ENCODE measurements around the gene DLK2.
"Not testable (repeated sequence)": the region's sequence is repeated elsewhere in the genome, so short reads cannot be mapped to it uniquely, and the experiment has no call there.

The DLK2 gene

DNA sequence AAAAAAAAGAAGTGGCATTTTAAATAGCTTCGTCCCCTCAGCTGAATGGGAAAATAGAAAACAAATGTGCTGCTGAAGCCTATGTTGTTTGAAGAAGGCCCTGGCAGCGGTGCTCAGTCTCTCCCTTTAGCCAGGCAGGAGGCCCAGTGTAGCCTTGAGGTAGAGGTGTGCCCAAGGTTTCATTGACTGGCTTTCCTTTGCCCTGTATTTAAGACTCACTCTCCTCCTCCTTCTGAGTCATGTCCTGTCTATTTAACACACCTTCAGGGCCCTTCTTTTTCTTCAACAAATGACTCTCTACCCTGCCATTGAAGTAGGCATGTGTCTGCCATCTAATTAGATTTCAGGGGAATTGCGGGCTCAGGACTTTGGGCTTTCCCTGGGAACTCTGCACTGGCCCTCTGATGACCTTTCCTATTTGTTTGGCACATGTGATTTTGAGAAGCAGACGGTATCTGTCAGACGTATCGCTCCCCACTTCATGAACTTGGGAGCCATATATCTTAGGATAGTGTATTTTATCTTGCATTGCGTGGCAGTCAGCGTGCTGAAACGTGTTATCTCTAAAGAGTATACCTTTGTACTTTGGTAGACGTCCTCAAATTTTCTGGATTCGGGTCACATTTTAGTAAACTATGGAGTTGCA, 26.4 kb upstream of the DLK2 start:
- DNase-seq (ENCODE audit: low read depth in 2 of 2, low spot score in 1 of 2) = no peak

DNA sequence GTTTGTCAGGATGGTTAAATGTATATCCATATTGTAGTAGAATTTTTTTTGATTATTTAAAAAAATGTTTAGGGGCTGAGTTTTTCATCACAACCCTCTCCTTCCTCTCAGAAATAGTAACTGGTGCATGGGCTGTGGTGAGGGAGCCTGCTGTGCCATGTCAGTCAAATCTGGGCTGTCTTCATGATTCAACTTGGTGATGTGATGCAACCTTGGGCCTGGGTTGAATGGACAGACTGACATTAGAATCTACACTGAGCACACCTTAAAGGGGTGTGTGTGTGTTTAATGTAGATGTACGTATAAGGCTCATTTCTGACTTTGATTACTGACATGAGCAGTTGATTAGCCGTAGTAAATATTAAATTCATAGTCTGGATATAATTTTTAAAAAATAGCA, 25.7 kb upstream of the DLK2 start:
- no peak for DNase-seq (ENCODE audit: low read depth in 2 of 2, low spot score in 1 of 2)

DNA sequence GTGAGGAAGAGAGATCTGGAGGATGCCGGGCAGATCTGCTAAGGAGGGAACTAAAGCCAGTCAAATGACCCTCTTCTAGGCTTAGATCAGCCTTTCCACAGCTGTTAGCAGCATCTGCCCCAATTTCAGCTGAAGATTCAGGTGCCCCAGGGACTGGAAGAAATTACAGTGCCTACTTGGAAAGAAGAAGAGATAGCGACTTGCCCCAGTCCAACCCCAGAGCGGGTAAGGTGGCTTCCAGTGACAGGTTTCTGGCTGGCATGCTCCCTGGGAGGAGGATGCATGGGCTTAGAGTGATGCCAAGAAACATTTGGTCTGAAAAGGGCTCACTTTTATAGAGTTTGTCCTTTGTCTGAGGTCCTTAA, 22.6 kb upstream of the DLK2 start:
- DNase-seq (ENCODE audit: low read depth in 2 of 2, low spot score in 1 of 2) = no peak

DNA sequence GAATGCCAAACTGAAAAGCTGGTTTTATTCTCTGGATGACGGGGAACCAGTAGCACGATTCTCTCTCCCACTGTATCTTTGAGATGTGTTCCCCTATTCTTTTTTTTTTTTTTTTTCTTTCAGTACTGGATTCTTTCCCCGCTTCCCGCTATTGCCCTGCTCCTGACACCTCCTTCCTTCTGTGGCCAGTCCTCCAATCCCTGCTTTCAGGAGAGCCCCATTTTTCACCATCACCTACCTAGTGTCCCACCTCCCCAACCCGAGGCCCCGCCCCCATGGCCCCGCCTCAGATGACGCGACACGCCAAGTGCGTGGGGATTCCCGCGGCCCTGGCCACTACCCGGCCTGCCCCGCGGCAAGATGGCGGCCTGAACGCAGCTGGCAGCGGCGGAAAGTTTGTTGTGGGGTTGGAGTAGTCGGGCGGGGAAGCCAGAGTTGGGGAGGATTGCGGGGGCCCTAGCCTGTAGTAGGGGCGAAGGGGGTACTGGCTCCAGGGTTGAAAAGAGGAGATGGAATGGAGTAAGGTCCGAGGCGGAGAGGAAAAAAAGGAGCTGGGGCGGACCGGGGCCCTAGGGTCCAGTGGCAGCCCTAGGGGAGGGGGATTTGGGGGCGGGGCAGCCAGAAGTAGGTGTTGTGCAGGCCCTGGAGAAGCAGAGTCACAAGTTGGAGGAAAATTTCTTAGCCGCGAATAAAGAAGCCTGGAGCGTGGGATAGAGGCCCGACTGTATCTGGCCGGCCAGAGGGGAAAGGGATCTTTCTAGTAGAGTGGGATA, 22.1 kb upstream of the DLK2 start, which contains the start of gene TJAP1:
Gene TJAP1, plus strand, starts transcription at position 336 of the 773 bp plus-strand sequence. CDS start 21,432 bp downstream, outside the sequence.
- peak; percentile 96 to 98 for DNase-seq (ENCODE audit: low read depth in 2 of 2, low spot score in 1 of 2)

DNA sequence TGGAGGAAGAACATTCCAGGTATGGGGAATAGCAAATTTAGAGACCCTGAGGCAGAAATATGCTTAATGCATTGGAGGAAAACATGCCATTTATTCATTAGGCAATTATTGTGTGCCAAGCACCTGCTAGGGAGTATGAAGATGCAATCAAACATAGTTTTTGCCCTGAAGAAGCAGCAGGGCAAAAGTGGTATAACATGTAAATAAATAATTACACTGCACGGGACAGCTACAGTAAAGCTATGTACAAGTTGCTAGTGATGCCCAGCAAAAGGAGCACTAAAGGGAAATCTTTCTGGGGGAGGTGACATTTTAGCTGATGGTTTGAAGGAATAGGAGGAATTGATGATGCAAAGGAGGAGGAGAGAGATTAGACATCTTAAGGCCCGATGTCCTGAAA, 21.4 kb upstream of the DLK2 start:
- no peak for DNase-seq (ENCODE audit: low read depth in 2 of 2, low spot score in 1 of 2)

DNA sequence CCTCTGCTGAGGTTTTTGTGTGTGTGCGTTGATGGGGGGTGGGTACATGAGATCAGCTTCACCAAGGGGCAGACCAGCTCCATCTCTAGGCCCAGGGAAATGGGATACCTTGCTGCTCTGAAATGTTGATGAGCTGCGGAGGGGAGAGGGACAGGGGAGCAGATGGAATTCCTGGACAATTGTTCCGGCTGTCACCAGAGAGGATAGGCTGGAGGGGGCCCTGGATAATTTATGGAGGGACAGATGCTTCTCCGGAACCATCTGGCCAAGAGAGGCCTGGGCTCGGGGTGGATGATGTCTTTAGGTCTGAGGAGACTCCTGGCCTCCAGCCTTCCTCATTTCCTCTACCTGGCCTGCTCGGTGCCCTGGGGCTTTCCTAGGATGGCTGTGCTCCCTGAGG, 20.2 kb upstream of the DLK2 start:
- DNase-seq (ENCODE audit: low read depth in 2 of 2, low spot score in 1 of 2) = no peak

DNA sequence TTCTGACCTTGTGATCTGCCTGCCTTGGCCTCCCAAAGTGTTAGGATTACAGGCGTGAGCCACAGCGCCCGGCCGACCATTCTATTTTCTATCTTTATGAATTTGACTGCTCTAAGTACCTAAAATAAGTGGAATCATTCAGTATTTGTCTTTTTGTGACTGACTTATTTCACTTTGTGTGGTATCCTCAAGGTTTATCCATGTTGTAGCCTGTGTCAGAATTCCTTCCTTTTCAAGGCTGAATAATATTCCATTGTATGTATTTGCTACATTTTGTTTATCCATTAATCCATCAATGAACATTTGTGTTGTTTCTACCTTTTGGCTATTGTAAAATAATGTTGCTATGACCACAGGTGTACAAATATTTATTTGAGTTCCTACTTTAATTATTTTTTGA, 17.2 kb upstream of the DLK2 start:
- DNase-seq (ENCODE audit: low read depth in 2 of 2, low spot score in 1 of 2) = no peak

DNA sequence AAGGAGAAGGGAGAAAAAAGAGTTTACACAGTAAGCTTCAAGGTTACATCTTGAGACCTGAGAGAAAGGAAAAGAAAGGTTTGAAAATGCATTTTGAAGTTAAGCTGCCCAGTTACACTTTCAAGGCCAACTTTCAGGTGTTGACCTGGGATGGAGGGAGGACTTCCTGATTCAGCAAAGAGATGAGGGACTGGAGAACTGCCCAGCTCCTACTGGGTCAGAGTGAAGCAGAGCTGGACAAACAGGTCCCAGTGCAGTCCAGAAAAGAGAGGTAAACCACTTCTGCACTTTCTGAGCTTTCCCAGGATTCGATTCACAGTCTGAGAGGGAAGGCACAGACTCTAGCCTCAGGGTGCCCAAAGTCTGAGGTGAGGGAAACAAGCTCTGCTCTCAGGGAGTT, 16.1 kb upstream of the DLK2 start:
- no peak for DNase-seq (ENCODE audit: low read depth in 2 of 2, low spot score in 1 of 2)

DNA sequence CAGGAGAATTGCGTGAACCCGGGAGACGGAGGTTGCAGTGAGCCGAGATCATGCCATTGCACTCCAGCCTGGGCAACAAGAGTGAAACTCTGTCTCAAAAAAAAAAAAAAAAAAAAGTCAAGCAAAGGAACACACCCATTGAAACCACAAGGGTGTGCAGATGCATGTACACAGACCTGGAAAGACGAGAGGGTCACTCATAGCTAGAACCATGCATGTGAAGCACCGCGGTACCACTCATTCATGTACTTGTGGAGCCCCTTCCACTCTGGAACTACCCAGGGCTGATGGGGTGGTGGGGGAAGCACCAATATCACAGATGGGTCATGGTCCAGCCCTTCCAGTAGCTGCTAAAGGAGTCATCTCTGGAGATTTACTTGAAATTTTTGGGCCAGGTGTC, 14.6 kb upstream of the DLK2 start:
- no peak for DNase-seq (ENCODE audit: low read depth in 2 of 2, low spot score in 1 of 2)

DNA sequence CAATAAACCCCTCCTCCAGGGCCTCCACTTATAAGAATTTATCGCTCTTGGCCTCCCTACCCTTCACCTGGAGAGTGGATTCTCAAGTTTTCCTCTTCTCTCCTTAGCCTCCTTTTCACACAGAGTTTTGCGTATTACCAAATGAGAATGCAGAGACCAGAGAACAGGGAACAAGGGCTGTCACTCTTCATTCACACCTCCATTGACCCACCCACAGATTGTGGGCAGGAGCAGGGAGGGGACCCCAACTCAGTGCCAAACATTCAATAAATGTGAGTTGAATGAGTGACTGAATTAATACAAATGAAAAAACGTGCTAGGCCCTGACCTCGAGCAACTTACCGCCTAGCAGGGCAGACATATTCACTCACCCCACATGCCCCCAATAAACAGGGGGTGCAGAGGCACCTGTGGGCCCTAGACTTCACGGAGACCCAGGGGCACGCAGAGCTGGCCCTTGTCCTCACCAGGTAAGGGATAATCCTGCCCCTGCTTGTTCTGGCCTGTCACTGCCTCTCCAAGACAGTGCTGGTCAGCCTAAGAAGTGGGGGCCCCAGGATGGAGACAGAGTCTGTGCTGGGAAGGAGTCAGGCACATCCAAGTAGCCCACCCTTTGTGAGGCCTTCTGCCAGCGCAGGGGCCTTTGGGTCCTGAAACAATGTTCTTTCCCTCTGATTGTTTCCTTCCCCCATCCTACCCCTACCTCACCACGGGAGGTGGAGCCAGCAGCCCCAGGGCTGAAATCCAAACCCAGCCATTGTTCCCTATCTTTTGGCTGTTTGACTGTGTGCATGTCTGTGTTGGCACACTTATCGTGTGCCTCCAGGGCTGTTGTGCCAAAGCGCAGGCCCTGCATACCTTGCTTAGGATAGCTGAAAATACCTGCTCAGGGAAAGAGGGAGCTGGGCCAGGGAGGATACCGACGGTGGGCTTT, 13.7 kb upstream of the DLK2 start:
- no peak for DNase-seq (ENCODE audit: low read depth in 2 of 2, low spot score in 1 of 2)

DNA sequence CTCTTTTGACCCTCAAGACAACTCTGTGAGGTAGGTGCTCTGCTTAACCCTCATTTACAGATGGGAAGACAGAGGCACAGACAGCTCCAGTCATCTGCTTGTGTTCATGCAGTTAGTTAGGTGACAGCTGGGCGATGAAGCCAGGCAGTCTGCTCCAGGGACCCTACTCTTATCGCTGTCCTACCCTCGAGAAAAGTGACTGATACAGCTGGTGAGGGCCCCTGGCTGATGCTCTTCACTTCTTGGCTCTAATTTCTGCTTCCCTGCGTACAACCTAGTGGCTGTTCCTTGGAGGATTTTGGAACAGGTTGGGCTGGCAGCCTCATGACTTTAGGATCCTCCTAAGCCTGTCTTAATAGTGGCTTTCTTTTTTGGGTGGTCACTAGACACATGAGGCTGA, 12.9 kb upstream of the DLK2 start:
- no peak for DNase-seq (ENCODE audit: low read depth in 2 of 2, low spot score in 1 of 2)

DNA sequence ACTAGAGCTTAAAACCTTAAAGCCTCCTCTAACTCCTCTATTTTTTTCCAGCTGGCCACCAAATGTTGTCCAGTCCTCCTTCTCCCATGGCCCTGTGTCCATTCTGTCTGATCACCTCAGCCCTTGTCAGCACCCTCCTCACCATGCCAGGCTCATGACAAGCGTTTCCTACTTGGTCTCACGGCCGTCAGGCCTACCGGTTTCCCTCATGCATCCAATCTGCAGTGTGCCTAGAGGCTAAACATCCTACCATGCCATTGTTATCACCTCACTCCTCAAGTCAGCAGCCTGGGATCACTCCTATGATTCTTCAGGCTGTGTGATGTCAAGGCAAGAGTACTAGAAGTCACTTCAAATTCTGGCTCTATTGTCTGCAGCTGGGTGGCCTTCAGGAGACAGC, 12.4 kb upstream of the DLK2 start:
- no peak for DNase-seq (ENCODE audit: low read depth in 2 of 2, low spot score in 1 of 2)

DNA sequence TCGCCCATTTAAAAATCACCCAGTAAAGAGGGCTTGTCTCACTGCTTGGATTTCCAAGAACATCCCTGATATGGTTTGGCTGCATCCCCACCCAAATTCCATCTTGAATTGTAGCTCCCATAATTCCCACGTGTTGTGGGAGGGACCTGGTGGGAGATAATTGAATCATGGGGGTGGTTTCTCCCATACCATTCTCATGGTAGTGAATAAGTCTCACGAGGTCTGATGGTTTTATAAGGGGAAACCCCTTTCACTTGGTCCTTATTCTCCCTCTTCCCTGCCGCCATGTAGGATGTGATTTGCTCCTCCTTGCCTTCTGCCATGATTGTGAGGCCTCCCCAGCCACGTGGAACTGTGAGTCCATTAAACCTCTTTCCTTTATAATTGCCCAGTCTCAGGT, 11.9 kb upstream of the DLK2 start:
- not testable (repeated sequence) for DNase-seq (ENCODE audit: low read depth in 2 of 2, low spot score in 1 of 2)

DNA sequence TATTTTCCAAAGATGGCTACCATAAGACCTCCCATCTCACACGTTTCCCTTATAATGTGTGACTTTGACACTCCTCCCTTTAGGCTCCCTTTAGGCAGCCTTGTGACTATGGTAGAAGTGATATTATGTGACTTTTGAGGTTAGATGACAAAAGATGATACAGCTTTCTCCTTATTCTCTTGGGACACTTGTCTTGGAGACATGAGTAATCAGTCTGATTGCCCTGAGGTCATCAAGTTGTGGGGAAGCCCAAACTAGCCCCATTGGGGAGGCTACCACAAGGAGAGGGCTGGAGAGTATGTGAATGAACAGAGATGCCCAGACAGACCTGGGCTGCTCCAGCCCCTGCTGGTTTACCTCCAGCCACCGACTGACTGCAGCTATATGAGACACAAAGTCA, 10.6 kb upstream of the DLK2 start:
- DNase-seq (ENCODE audit: low read depth in 2 of 2, low spot score in 1 of 2) = no peak

DNA sequence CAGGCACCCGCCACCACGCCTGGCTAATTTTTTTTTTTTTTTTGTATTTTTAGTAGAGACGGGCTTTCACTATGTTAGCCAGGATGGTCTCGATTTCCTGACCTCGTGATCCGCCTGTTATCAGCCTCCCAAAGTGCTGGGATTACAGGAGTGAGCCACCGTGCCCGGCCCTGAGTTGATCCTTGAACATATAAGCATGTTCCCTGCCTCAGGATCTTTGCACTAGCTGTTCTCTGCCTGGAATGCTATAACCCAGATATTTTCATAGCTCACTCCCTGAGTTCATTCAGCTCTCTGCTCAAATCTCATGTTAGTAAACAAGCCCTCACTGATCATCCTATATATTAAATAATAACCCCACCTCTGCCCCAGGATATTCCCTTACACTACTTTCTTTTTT, 9.0 kb upstream of the DLK2 start:
- no peak for DNase-seq (ENCODE audit: low read depth in 2 of 2, low spot score in 1 of 2)

DNA sequence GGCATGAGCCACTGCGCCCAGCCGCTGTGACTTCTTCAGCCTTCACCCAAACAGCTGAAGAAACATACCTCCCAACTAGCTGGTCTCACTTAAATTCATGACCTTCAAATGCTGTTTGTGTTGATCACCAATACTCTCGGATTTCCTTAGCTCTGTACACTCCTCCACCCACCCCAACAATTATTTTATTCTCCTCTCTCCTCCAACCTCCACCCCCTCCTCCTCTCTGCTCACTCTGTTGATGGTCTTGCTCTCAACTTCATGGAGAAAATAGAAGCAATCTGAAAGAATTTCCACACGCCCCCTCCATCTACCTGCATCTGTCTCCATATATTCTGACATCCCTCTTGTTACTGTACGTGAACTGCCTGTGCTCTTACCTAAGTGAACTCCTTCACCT, 6.6 kb upstream of the DLK2 start:
- no peak for DNase-seq (ENCODE audit: low read depth in 2 of 2, low spot score in 1 of 2)

DNA sequence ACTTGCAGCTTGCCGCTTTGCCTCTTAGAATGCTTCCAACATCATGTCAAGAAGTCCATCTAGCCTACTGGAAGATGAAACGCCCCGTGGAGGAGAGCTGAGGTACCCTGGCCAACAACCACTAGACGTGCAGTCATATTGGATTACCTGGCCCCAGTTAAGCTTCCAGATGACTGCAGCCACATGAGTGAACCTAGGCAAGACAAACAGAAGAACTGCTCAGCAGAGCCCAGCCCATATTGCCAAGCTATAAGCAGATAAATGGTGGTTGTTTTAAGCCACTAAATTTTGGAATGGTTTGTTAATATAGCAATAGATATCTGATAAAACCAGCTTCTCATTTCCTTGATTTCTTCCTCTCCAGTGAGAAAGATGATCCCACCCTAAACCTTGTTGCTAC, 4.7 kb upstream of the DLK2 start:
- DNase-seq (ENCODE audit: low read depth in 2 of 2, low spot score in 1 of 2) = no peak

DNA sequence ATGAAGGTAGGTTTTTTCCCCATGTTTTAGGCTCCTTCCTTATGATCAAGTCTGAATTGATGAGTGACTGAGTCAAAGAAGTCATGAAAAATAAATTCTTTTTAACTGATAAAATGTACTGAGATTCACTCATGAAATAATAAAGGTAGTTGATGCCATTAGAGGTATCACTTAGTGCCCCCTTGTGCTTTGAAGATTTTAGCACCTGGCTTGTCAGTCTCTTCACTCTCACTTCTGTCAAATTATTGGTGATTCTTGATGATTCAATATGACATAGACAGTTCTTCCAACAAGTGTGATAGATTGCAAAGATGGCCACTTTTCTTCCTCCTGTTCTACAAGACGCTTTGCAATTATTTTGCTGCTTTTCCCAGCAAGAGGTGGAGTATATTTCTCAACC, 4.2 kb upstream of the DLK2 start:
- DNase-seq (ENCODE audit: low read depth in 2 of 2, low spot score in 1 of 2) = no peak

DNA sequence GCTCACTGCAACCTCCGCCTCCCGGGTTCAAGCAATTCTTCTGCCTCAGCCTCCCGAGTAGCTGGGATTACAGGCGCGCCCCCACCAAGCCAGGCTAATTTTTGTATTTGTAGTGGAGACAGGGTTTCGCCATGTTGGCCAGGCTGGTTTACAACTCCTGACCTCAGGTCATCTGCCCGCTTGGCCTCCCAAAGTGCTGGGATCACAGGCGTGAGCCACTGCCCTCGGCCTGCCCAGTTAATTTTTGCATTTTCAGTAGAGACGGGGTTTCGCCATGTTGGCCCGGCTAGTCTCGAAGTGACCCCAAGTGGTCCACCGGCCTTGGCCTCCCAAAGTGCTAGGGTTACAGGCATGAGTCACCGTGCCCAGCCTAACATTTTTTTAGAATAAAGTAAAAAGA, 2.8 kb upstream of the DLK2 start:
- not testable (repeated sequence) for DNase-seq (ENCODE audit: low read depth in 2 of 2, low spot score in 1 of 2)

DNA sequence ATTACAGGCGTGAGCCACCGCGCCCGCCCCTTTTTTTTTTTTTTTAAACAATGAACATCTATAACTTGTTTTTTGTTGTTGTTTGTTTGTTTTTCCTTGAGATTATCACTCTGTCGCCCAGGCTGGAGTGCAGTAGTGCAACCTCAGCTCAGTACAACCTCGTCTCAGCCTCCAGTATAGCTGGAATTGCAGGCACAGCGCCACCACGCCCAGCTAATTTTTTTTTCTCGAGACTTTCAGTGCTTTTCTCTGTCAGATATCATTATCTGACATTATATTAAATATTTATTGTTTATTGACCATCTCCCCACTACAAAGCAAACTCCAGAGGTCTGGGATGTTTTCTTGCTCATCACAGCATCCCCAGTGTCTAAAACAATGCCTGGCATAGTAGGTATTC, 2.3 kb upstream of the DLK2 start:
- no peak for DNase-seq (ENCODE audit: low read depth in 2 of 2, low spot score in 1 of 2)

DNA sequence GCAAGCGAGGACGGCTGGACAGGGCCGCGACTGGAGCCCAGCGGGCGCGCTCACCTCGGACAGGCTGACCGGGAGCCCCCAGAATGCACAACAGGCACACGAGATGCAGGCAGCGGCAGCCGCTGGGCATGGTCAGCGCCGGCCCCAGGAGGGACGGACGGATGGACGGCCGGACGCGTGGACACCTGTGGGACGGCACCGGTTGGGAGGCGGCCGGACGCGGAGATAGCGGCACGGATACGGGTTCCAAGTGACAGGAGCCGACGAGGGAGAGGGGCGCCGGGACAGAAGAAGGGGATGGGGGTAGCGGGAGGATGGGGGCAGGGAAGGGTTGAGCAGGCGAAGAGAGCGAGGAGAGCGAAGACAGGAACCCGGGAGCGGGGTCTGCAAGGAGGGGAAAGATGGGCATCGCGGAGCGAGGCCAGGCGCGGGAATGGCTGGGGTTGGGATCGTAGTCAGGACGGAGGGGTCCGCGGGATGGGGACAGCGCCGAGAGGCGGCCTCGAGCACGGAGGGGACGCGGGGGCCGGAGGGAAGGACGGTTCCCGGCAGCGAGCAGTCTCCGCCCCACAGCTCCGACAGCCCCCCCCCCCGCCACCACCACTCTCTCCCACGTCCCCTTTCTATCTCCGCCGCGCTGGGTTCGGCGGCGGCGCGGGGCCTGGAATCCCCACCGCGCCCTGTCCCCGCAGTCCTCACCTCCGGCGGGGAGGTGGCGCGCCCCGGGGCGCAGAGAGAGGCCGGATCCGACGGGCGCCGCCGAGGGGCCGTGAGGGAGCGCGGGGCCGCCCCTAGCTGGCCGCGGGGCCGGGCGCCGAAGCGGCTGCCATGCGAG, 435 bp downstream of the DLK2 start:
- DNase-seq (ENCODE audit: low read depth in 2 of 2, low spot score in 1 of 2) = peak in 1 of 2 donors; percentile 4

Data from stimulated activated CD8-positive, alpha-beta memory T cell treated with anti-CD3 and anti-CD28 coated beads, Interleukin-4, amount 100 ng/mL, for 1 hour (primary cell).